Gastroesophageal sphincter (tissue), 3 donors: ENCODE measurements around the gene EPSTI1.

ENCODE experiments used
- CTCF ChIP-seq, 4 experiments: fragments of 200-600 bp in 2 of 4; fragments of 450-650 bp in 2 of 4; sonication (generic) in 1 of 4; IDR thresholded peaks; one replicate each; pipeline ENCODE4 v1.5.1; 2017 to 2019; ENCODE audit warnings: antibody characterized with exemption in 4 of 4, mild to moderate bottlenecking in 2 of 4, moderate library complexity in 2 of 4
- EP300 ChIP-seq: sonication (generic); formaldehyde crosslinking; IDR thresholded peaks from one replicate; pipeline ENCODE4 v1.6.1; 2017; ENCODE audit warnings: antibody characterized with exemption, mild to moderate bottlenecking
- POLR2A ChIP-seq, 2 donors: fragments of 450-650 bp; IDR thresholded peaks; one replicate each; pipeline ENCODE4 v1.6.1; 2017; ENCODE audit warnings: antibody characterized with exemption in 2 of 2, mild to moderate bottlenecking in 2 of 2, moderate library complexity in 1 of 2
- POLR2AphosphoS5 ChIP-seq: sonication (generic); formaldehyde crosslinking; IDR thresholded peaks from one replicate; pipeline ENCODE4 v1.6.1; 2017; ENCODE audit warnings: antibody characterized with exemption

- no peak for TF ChIP-seq CTCF (IDR thresholded peaks at IDR 0.05)
- no peak for TF ChIP-seq POLR2A (IDR thresholded peaks at IDR 0.05)
- no peak for TF ChIP-seq EP300
- TF ChIP-seq POLR2AphosphoS5 = no peak
Measured at GRCh38 chr13:42864952-42865767, 126.9 kb downstream of the EPSTI1 start.
